WTC11 (cell line): ENCODE measurements around the gene MAPT. TPM values are rescaled to one million over a fixed set of nuclear protein-coding genes. Genes with fewer than 3 reads are reported as not detected.

Experiments
- ATAC-seq: fragments of 200-7000 bp; cut with Tn5 transposase; 2 replicates; pipeline ENCODE4 v1.10.0; 2021; ENCODE audit warnings: mild to moderate bottlenecking, moderate library complexity
- CTCF ChIA-PET: fragments of 300-600 bp; sonication (Branson Sonifier 250); formaldehyde crosslinking; loops from one replicate; lab custom pipeline; 2021; ENCODE audit warnings: antibody characterized with exemption; lab: Charles Lee
- POLR2A ChIA-PET: fragments of 350-600 bp; sonication (Branson Sonifier 250); formaldehyde crosslinking; loops from one replicate; lab custom pipeline; 2021; ENCODE audit warnings: antibody characterized with exemption; lab: Charles Lee
- DNase-seq: peaks from one replicate; pipeline ENCODE4 v3.0.0; 2021; ENCODE audit warnings: low spot score
- H3K27ac Mint-ChIP-seq: 2 replicates; pipeline ENCODE4 v1.8.0; 2021; ENCODE audit warnings: mixed read lengths
- H3K27me3 Mint-ChIP-seq: 2 replicates; pipeline ENCODE4 v1.8.0; 2021; ENCODE audit warnings: low read depth, mild to moderate bottlenecking, moderate library complexity, mixed read lengths
- H3K36me3 Mint-ChIP-seq: 2 replicates; pipeline ENCODE4 v1.8.0; 2021; ENCODE audit warnings: mixed read lengths
- H3K4me1 Mint-ChIP-seq: 2 replicates; pipeline ENCODE4 v1.8.0; 2022; ENCODE audit warnings: mixed read lengths
- H3K4me3 Mint-ChIP-seq: 2 replicates; pipeline ENCODE4 v1.8.0; 2021; ENCODE audit warnings: mild to moderate bottlenecking, moderate library complexity, mixed read lengths
- H3K9me3 Mint-ChIP-seq: 2 replicates; pipeline ENCODE4 v1.8.0; 2021; ENCODE audit warnings: mixed read lengths
- CREM ChIP-seq: sonication (generic); formaldehyde crosslinking; IDR thresholded peaks from 2 replicates; pipeline ENCODE4 v1.8.1; 2022; ENCODE audit warnings: mild to moderate bottlenecking, missing genetic modification reagents, moderate library complexity
- EMX1 ChIP-seq: fragments of 250-450 bp; sonication (Bioruptor Pico); IDR thresholded peaks from 2 replicates; pipeline ENCODE4 v1.8.0; 2021; ENCODE audit warnings: mild to moderate bottlenecking
- ETV6 ChIP-seq: sonication (generic); formaldehyde crosslinking; IDR thresholded peaks from 2 replicates; pipeline ENCODE4 v1.8.1; 2022; ENCODE audit warnings: mild to moderate bottlenecking, missing genetic modification reagents
- FOXK1 ChIP-seq: sonication (generic); formaldehyde crosslinking; IDR thresholded peaks from 2 replicates; pipeline ENCODE4 v1.8.0; 2022; ENCODE audit warnings: mild to moderate bottlenecking, moderate library complexity, missing genetic modification reagents
- FOXP1 ChIP-seq: sonication (generic); formaldehyde crosslinking; IDR thresholded peaks from 2 replicates; pipeline ENCODE4 v1.8.0; 2022; ENCODE audit warnings: missing genetic modification reagents, mild to moderate bottlenecking, moderate library complexity, borderline replicate concordance
- GABPB1 ChIP-seq: sonication (generic); formaldehyde crosslinking; IDR thresholded peaks from 2 replicates; pipeline ENCODE4 v1.8.1; 2023; ENCODE audit warnings: mild to moderate bottlenecking, missing genetic modification reagents
- HMGXB4 ChIP-seq: sonication (generic); formaldehyde crosslinking; IDR thresholded peaks from 2 replicates; pipeline ENCODE4 v1.8.1; 2023; ENCODE audit warnings: mild to moderate bottlenecking, moderate library complexity, missing genetic modification reagents
- MAX ChIP-seq: sonication (generic); formaldehyde crosslinking; IDR thresholded peaks from 2 replicates; pipeline ENCODE4 v1.8.0; 2022; ENCODE audit warnings: mild to moderate bottlenecking, missing genetic modification reagents
- MXD4 ChIP-seq: fragments of 250-450 bp; sonication (Bioruptor Pico); IDR thresholded peaks from 2 replicates; pipeline ENCODE4 v1.8.0; 2021; ENCODE audit warnings: mild to moderate bottlenecking, moderate library complexity, borderline replicate concordance
- NFATC4 ChIP-seq: fragments of 250-450 bp; sonication (Bioruptor Pico); IDR thresholded peaks from 2 replicates; pipeline ENCODE4 v1.9.0; 2021; ENCODE audit warnings: mild to moderate bottlenecking
- NFYB ChIP-seq: sonication (generic); formaldehyde crosslinking; conservative IDR thresholded peaks from 2 replicates; pipeline ENCODE4 v1.8.0; 2022; ENCODE audit warnings: low read depth, missing genetic modification reagents
- SMAD4 ChIP-seq: sonication (generic); formaldehyde crosslinking; IDR thresholded peaks from 2 replicates; pipeline ENCODE4 v1.8.0; 2022; ENCODE audit warnings: mild to moderate bottlenecking, missing genetic modification reagents
- USF1 ChIP-seq: sonication (generic); formaldehyde crosslinking; IDR thresholded peaks from 2 replicates; pipeline ENCODE4 v1.8.0; 2022; ENCODE audit warnings: mild to moderate bottlenecking, missing genetic modification reagents
- ZNF121 ChIP-seq: sonication (generic); formaldehyde crosslinking; IDR thresholded peaks from 2 replicates; pipeline ENCODE4 v1.8.0; 2023; ENCODE audit warnings: missing genetic modification reagents
- ZNF317 ChIP-seq: sonication (generic); formaldehyde crosslinking; IDR thresholded peaks from 2 replicates; pipeline ENCODE4 v1.8.1; 2023; ENCODE audit warnings: low read depth, mild to moderate bottlenecking, moderate library complexity, missing genetic modification reagents, borderline replicate concordance
- ZNF396 ChIP-seq: fragments of 250-450 bp; sonication (Bioruptor Pico); IDR thresholded peaks from 2 replicates; pipeline ENCODE4 v1.8.0; 2021; ENCODE audit warnings: mild to moderate bottlenecking, moderate library complexity, borderline replicate concordance
- ZNF416 ChIP-seq: fragments of 250-450 bp; sonication (Bioruptor Pico); IDR thresholded peaks from 2 replicates; pipeline ENCODE4 v1.9.0; 2021; ENCODE audit warnings: mild to moderate bottlenecking, inconsistent platforms
- total RNA-seq: library from RNA; stranded (reverse); gene quantifications from 3 replicates; pipeline ENCODE4 v1.2.3, GENCODE V29; 2021
- TF ChIP-seq, protein P1 (sequence below): sonication (generic); formaldehyde crosslinking; conservative IDR thresholded peaks from 2 replicates; pipeline ENCODE4 v1.8.1; 2022; ENCODE audit warnings: mild to moderate bottlenecking, missing genetic modification reagents
- TF ChIP-seq, protein P2 (sequence below): sonication (generic); formaldehyde crosslinking; IDR thresholded peaks from 2 replicates; pipeline ENCODE4 v1.8.1; 2023; ENCODE audit warnings: mild to moderate bottlenecking, missing genetic modification reagents
- TF ChIP-seq, protein P3 (sequence below): sonication (generic); formaldehyde crosslinking; IDR thresholded peaks from 2 replicates; pipeline ENCODE4 v1.8.1; 2022; ENCODE audit warnings: missing genetic modification reagents, borderline replicate concordance
- TF ChIP-seq, protein P4 (sequence below): sonication (generic); formaldehyde crosslinking; conservative IDR thresholded peaks from 2 replicates; pipeline ENCODE4 v1.8.1; 2023; ENCODE audit warnings: mild to moderate bottlenecking, low read depth, missing genetic modification reagents, moderate library complexity

The MAPT gene
- total RNA-seq, 1 experiment from 2014 or later: 2.2 TPM

DNA sequence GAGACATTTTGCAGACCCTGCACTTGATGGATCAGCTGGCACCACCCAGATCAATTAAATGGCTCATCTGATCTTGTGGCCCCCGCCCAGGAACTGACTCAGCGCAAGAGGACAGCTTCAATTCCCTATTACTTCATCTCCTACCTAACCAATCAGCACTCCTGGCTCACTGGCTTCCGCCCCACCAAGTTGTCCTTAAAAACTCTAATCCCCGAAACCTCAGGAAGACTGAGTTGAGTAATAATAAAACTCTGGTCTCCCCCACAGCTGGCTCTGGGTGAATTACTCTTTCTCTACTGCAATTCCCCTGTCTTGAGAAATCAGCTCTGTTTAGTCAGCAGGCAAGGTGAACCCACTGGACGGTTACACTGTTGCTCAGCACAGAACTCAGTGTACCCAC, 26.1 kb upstream of the MAPT start:
- Mint-ChIP-seq H3K36me3 (no peaks in the 10 kb centered on the region), H3K9me3 (peaks cover 13% of the 10 kb centered on the region), H3K4me1 (peaks cover 30% of the 10 kb centered on the region), H3K4me3 (no peak overlapping the region), H3K27me3 (peaks cover 4% of the 10 kb centered on the region), H3K27ac (no peak overlapping the region)
- DNase-seq (no peak), ATAC-seq (no peak)
- CTCF ChIA-PET: interaction anchor here (1.0 to 1.3 kb wide), 3 partner anchors 16 to 84 kb away, joined by 4 to 5 read pairs (median 4); partner anchors contain the start of gene CRHR1
- TF ChIP-seq ZNF317 (no peak), ZNF396 (no peak), EMX1 (CRISPR knock-in tag) (no peak), MXD4 (CRISPR knock-in tag) (no peak)
- TF ChIP-seq, protein P1, sequence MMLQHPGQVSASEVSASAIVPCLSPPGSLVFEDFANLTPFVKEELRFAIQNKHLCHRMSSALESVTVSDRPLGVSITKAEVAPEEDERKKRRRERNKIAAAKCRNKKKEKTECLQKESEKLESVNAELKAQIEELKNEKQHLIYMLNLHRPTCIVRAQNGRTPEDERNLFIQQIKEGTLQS (CRISPR knock-in tag): no peak
- TF ChIP-seq, protein P2, sequence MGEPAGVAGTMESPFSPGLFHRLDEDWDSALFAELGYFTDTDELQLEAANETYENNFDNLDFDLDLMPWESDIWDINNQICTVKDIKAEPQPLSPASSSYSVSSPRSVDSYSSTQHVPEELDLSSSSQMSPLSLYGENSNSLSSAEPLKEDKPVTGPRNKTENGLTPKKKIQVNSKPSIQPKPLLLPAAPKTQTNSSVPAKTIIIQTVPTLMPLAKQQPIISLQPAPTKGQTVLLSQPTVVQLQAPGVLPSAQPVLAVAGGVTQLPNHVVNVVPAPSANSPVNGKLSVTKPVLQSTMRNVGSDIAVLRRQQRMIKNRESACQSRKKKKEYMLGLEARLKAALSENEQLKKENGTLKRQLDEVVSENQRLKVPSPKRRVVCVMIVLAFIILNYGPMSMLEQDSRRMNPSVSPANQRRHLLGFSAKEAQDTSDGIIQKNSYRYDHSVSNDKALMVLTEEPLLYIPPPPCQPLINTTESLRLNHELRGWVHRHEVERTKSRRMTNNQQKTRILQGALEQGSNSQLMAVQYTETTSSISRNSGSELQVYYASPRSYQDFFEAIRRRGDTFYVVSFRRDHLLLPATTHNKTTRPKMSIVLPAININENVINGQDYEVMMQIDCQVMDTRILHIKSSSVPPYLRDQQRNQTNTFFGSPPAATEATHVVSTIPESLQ (CRISPR knock-in tag): no peak
- POLR2A ChIA-PET: no interaction called here

DNA sequence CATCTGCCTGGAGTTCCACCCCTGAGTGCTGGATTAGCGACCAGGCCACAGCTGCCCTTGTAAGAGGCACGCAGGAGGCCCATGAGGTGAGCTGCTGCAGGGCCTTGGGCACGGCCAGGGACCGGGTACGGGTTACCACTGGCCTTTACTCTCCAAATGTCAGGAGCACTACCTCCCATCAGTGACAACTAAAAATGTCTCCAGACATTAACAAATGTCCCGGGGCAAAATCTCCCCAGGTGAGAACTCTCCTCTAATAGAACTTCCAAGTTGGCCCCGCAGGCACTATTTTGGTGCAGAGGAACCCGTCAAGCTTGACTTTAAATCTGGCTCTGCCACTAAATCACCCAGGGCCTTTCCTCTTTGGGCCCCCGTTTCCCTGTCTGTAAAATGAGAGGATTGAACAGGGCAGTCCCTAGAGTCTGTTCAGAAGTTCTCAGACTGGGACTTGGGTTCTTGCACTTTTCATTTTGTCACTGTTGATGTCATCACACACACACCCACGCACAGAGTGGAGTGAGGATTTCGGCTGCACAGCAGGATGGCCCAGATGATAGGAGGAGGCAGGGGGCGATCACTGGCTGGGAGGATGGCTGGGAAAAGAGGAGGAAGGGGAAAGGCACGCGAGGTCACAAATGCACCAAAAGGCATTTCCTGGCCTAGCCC, 24.5 kb upstream of the MAPT start:
- H3K36me3 Mint-ChIP-seq: no peaks in the 10 kb centered on the region
- H3K4me1 Mint-ChIP-seq: peaks cover 24% of the 10 kb centered on the region
- TF ChIP-seq, protein P1 (CRISPR knock-in tag): no peak
- TF ChIP-seq USF1 (no peak), MAX (no peak), ETV6 (CRISPR knock-in tag) (no peak), ZNF416 (no peak), GABPB1 (no peak), NFATC4 (CRISPR knock-in tag) (no peak)
- TF ChIP-seq, protein P3, sequence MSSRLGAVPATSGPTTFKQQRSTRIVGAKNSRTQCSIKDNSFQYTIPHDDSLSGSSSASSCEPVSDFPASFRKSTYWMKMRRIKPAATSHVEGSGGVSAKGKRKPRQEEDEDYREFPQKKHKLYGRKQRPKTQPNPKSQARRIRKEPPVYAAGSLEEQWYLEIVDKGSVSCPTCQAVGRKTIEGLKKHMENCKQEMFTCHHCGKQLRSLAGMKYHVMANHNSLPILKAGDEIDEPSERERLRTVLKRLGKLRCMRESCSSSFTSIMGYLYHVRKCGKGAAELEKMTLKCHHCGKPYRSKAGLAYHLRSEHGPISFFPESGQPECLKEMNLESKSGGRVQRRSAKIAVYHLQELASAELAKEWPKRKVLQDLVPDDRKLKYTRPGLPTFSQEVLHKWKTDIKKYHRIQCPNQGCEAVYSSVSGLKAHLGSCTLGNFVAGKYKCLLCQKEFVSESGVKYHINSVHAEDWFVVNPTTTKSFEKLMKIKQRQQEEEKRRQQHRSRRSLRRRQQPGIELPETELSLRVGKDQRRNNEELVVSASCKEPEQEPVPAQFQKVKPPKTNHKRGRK (CRISPR knock-in tag): no peak
- TF ChIP-seq, all 79 proteins: peak for 0
- no peak overlapping the region for H3K4me3 Mint-ChIP-seq
- ATAC-seq (no peak), DNase-seq (no peak)
- H3K9me3 Mint-ChIP-seq: peaks cover 13% of the 10 kb centered on the region
- no peak overlapping the region for H3K27ac Mint-ChIP-seq
- ChIA-PET CTCF (interaction anchor here (1.2 kb wide), 1 partner anchor 27 kb away, joined by 3 read pairs; no protein-coding TSS in a partner anchor), POLR2A (no interaction called here)
- no peaks in the 10 kb centered on the region for H3K27me3 Mint-ChIP-seq

- ChIA-PET CTCF (interaction anchor here (0.9 to 1.2 kb wide), 3 partner anchors 27 to 101 kb away, joined by 3 to 4 read pairs (median 3); no protein-coding TSS in a partner anchor), POLR2A (no interaction called here)
- Mint-ChIP-seq H3K27me3 (no peaks in the 10 kb centered on the region), H3K27ac (no peak overlapping the region), H3K4me3 (no peak overlapping the region), H3K4me1 (peaks cover 18% of the 10 kb centered on the region), H3K36me3 (no peaks in the 10 kb centered on the region), H3K9me3 (peaks cover 10% of the 10 kb centered on the region)
- ATAC-seq (no peak), DNase-seq (no peak)
- TF ChIP-seq ZNF416: no peak
- no peak for TF ChIP-seq FOXP1 (CRISPR knock-in tag)
- TF ChIP-seq FOXK1 (CRISPR knock-in tag): no peak
- TF ChIP-seq SMAD4: no peak
- TF ChIP-seq NFYB: no peak
- TF ChIP-seq, protein P4, sequence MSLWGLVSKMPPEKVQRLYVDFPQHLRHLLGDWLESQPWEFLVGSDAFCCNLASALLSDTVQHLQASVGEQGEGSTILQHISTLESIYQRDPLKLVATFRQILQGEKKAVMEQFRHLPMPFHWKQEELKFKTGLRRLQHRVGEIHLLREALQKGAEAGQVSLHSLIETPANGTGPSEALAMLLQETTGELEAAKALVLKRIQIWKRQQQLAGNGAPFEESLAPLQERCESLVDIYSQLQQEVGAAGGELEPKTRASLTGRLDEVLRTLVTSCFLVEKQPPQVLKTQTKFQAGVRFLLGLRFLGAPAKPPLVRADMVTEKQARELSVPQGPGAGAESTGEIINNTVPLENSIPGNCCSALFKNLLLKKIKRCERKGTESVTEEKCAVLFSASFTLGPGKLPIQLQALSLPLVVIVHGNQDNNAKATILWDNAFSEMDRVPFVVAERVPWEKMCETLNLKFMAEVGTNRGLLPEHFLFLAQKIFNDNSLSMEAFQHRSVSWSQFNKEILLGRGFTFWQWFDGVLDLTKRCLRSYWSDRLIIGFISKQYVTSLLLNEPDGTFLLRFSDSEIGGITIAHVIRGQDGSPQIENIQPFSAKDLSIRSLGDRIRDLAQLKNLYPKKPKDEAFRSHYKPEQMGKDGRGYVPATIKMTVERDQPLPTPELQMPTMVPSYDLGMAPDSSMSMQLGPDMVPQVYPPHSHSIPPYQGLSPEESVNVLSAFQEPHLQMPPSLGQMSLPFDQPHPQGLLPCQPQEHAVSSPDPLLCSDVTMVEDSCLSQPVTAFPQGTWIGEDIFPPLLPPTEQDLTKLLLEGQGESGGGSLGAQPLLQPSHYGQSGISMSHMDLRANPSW (CRISPR knock-in tag): no peak
- no peak for TF ChIP-seq CREM (CRISPR knock-in tag)
- no peak for TF ChIP-seq HMGXB4 (CRISPR knock-in tag)
- TF ChIP-seq ZNF121: no peak
Observed at GRCh38 chr17:45870342-45870974, 23.9 kb upstream of the MAPT start.
